Measurements from ENCODE around the gene FKBP14.
A peak's percentile ranks its signal among the peaks of the same experiment; 100 is the strongest.
"Not testable (repeated sequence)": the region's sequence is repeated elsewhere in the genome, so short reads cannot be mapped to it uniquely, and the experiment has no call there.

Gene FKBP14

GRCh38 chr7:30066687-30067086 is 40.2 kb upstream of the FKBP14 start:
- no peak for DNase-seq (ENCODE audit: low read depth in 1 of 2, low spot score in 1 of 2)
- Histone ChIP-seq H3K27me3 (ENCODE audit: insufficient read depth, poor library complexity, severe bottlenecking) (no peaks in the 10 kb centered on the region), H3K4me3 (replicated peaks; ENCODE audit: insufficient read depth, low read length) (no peak overlapping the region), H3K27ac (replicated peaks) (no peak overlapping the region)
- TF ChIP-seq SPI1 (IDR thresholded peaks at IDR 0.05; ENCODE audit: borderline replicate concordance, low read depth) (no peak), POLR2AphosphoS5 (IDR thresholded peaks at IDR 0.05; ENCODE audit: low read depth) (no peak), REST (IDR thresholded peaks at IDR 0.05; ENCODE audit: insufficient replicate concordance, low read depth) (no peak), GABPA (IDR thresholded peaks at IDR 0.05; ENCODE audit: low read depth) (no peak), CTCF (IDR thresholded peaks at IDR 0.05; ENCODE audit: insufficient read depth, low read length) (no peak)

GRCh38 chr7:30065746-30066145 is 39.2 kb upstream of the FKBP14 start:
- TF ChIP-seq CTCF (IDR thresholded peaks at IDR 0.05; ENCODE audit: insufficient read depth, low read length) (no peak), POLR2AphosphoS5 (IDR thresholded peaks at IDR 0.05; ENCODE audit: low read depth) (no peak), REST (IDR thresholded peaks at IDR 0.05; ENCODE audit: insufficient replicate concordance, low read depth) (no peak), GABPA (IDR thresholded peaks at IDR 0.05; ENCODE audit: low read depth) (no peak), SPI1 (IDR thresholded peaks at IDR 0.05; ENCODE audit: borderline replicate concordance, low read depth) (no peak)
- Histone ChIP-seq H3K4me3 (replicated peaks; ENCODE audit: insufficient read depth, low read length) (no peak overlapping the region), H3K27me3 (ENCODE audit: insufficient read depth, poor library complexity, severe bottlenecking) (no peaks in the 10 kb centered on the region), H3K27ac (replicated peaks) (no peak overlapping the region)
- no peak for DNase-seq (ENCODE audit: low read depth in 1 of 2, low spot score in 1 of 2)

- no peak overlapping the region for H3K4me3 ChIP-seq (replicated peaks; ENCODE audit: insufficient read depth, low read length)
- no peaks in the 10 kb centered on the region for H3K27me3 ChIP-seq (ENCODE audit: insufficient read depth, poor library complexity, severe bottlenecking)
- DNase-seq (ENCODE audit: low read depth in 1 of 2, low spot score in 1 of 2): no peak
- no peak overlapping the region for H3K27ac ChIP-seq (replicated peaks)
- TF ChIP-seq CTCF (IDR thresholded peaks at IDR 0.05; ENCODE audit: insufficient read depth, low read length) (peak; percentile 37), SPI1 (IDR thresholded peaks at IDR 0.05; ENCODE audit: borderline replicate concordance, low read depth) (no peak)
Observed at GRCh38 chr7:30062587-30062986, 36.1 kb upstream of the FKBP14 start.

- peak in 1 of 2 experiments; percentile 38 for DNase-seq (ENCODE audit: low read depth in 1 of 2, low spot score in 1 of 2)
- H3K27ac ChIP-seq (replicated peaks); H3K4me3 ChIP-seq (replicated peaks; ENCODE audit: insufficient read depth, low read length); H3K27me3 ChIP-seq (ENCODE audit: insufficient read depth, poor library complexity, severe bottlenecking): not testable (repeated sequence)
Observed at GRCh38 chr7:30061786-30062185, 35.3 kb upstream of the FKBP14 start.
